Ovary (tissue), 9 donors: Measurements from ENCODE around the gene LSMEM2. TPM values are rescaled to one million over a fixed set of nuclear protein-coding genes. Genes with fewer than 3 reads are reported as not detected.

Experiments used
- DNase-seq, 5 donors: peaks; one replicate each; pipeline ENCODE4 v3.0.0-alpha.2; 2019 to 2020
- H3K27ac ChIP-seq, 2 donors: fragments of 200-600 bp; one replicate each; pipeline versions ENCODE4 v1.5.1 to v1.8.0; 2019 to 2022
- H3K27me3 ChIP-seq: fragments of 200-600 bp; one replicate; pipeline ENCODE4 v1.8.0; 2022
- H3K36me3 ChIP-seq: fragments of 200-600 bp; sonication (generic); one replicate; pipeline ENCODE4 v1.5.1; 2019
- H3K4me1 ChIP-seq: one replicate; pipeline ENCODE4 v1.8.1; 2013; ENCODE audit warnings: mild to moderate bottlenecking, moderate library complexity; ENCODE audit not compliant: insufficient read depth
- H3K4me3 ChIP-seq: fragments of 200-600 bp; sonication (generic); one replicate; pipeline ENCODE4 v1.5.1; 2017
- H3K9me3 ChIP-seq, 2 donors: fragments of 200-600 bp in 1 of 2; sonication (generic) in 1 of 2; one replicate each; pipeline versions ENCODE4 v1.5.1 to v1.8.1; 2013 to 2019; ENCODE audit warnings: mild to moderate bottlenecking in 1 of 2, moderate library complexity in 1 of 2
- CTCF ChIP-seq, 3 donors: fragments of 450-650 bp in 2 of 3; fragments of 200-600 bp in 1 of 3; IDR thresholded peaks; one replicate each; pipeline versions ENCODE4 v1.5.1 to v1.8.0; 2016 to 2022; ENCODE audit warnings: antibody characterized with exemption in 3 of 3, mild to moderate bottlenecking in 1 of 3
- EP300 ChIP-seq: sonication (generic); formaldehyde crosslinking; IDR thresholded peaks from one replicate; pipeline ENCODE4 v1.6.1; 2017; ENCODE audit warnings: antibody characterized with exemption
- POLR2A ChIP-seq: fragments of 450-650 bp; IDR thresholded peaks from one replicate; pipeline ENCODE4 v1.6.1; 2017; ENCODE audit warnings: antibody characterized with exemption, mild to moderate bottlenecking, moderate library complexity
- WGBS, 3 donors: extraction: QIAGEN DNeasy Blood & Tissue Kit in 1 of 3; methylation state at CpG; one replicate each; pipeline versions ENCODE4 v1.1.5 to v1.1.7; 2013 to 2017; 5-methylcytosine and 5-hydroxymethylcytosine counted together
- intact Hi-C, 4 donors: fragments of 100-400 bp; cut with DNase I; formaldehyde crosslinking; loops; one replicate each; pipeline versions ENCODE4 v1.11.0 to v1.15.1; 2022 to 2023
- polyA plus RNA-seq, 2 donors: library from polyadenylated mRNA; stranded (reverse); fragments of 200-250 nt in 1 of 2; fragments of 350-450 nt in 1 of 2; fragmentation: Illumina TruSeq in 1 of 2; extraction: RNeasy Lipid Tissue Mini Kit (QIAGEN cat#74804) in 1 of 2; gene quantifications; one replicate each; pipeline ENCODE4 v1.2.3, GENCODE V29; 2013 to 2014
- total RNA-seq, 7 donors: library from RNA; depleted of rRNA in 2 of 7; stranded (reverse); fragments of >200 nt in 2 of 7; fragmentation: NEBNext Ultra II Directional in 3 of 7; extraction: Animal tissue kit (Norgen Biotek cat#: 25700) in 3 of 7; gene quantifications; one replicate each; pipeline versions ENCODE4 v1.1.0 to v1.2.4, GENCODE V29; 2016 to 2023
- donor health status: DM: no; HTN: no; CAD: no; lungs with moderate emphysema.
- donor health status: DM: no; HTN: no; CAD: no.
- donor health status: Bipolar disorder and iron deficiency.
- donor health status: DM: yes; HTN: yes; CAD: no.
- donor health status: DM: no; HTN: no; CAD: no.
- donor health status: DM: yes; HTN: yes; CAD: no.

Gene LSMEM2
- total and polyA plus RNA-seq, 9 donors, result 0.42 to 1.4 (median 0.76) TPM; not detected in 2

GRCh38 chr3:50266017-50266416 is 12.9 kb upstream of the LSMEM2 start:
- Histone ChIP-seq H3K36me3 (no peaks in the 10 kb centered on the region), H3K4me1 (peaks cover 53% of the 10 kb centered on the region), H3K9me3 (no peaks in the 10 kb centered on the region), H3K27me3 (no peaks in the 10 kb centered on the region), H3K4me3 (no peak overlapping the region), H3K27ac (peak overlapping the region; percentile 62 to 99)
- WGBS, 3 donors, result 72 to 75% (median 74%) methylated on average over 6 of the region's 6 CpGs
- TF ChIP-seq CTCF (IDR thresholded peaks at IDR 0.05) (no peak), EP300 (no peak), POLR2A (no peak)
- intact Hi-C loops, result loop anchor here in 1 of 4 donors (10.0 kb wide), 1 partner anchor 59 kb away; the partner anchor contains the start of genes HYAL2 and TUSC2
- DNase-seq, result peak in 3 of 5 donors; percentile 41 to 54 (median 43)

GRCh38 chr3:50266836-50267235 is 12.1 kb upstream of the LSMEM2 start:
- 47 to 59% (median 52%) methylated on average over 6 to 7 of the region's 7 CpGs for WGBS, 3 donors
- TF ChIP-seq CTCF (IDR thresholded peaks at IDR 0.05), result no peak
- no peak for TF ChIP-seq POLR2A
- TF ChIP-seq EP300, result no peak
- no peaks in the 10 kb centered on the region for H3K36me3 ChIP-seq
- peak overlapping the region; percentile 62 to 99 for H3K27ac ChIP-seq
- H3K9me3 ChIP-seq, result no peaks in the 10 kb centered on the region
- H3K4me1 ChIP-seq, result peaks cover 48% of the 10 kb centered on the region
- H3K4me3 ChIP-seq, result peak overlapping the region; percentile 42
- no peaks in the 10 kb centered on the region for H3K27me3 ChIP-seq
- DNase-seq, result peak in 2 of 5 donors; percentile 34 to 53
- intact Hi-C loops, result loop anchor here in 1 of 4 donors (10.0 kb wide), 1 partner anchor 58 kb away; the partner anchor contains the start of genes HYAL2 and TUSC2

DNA sequence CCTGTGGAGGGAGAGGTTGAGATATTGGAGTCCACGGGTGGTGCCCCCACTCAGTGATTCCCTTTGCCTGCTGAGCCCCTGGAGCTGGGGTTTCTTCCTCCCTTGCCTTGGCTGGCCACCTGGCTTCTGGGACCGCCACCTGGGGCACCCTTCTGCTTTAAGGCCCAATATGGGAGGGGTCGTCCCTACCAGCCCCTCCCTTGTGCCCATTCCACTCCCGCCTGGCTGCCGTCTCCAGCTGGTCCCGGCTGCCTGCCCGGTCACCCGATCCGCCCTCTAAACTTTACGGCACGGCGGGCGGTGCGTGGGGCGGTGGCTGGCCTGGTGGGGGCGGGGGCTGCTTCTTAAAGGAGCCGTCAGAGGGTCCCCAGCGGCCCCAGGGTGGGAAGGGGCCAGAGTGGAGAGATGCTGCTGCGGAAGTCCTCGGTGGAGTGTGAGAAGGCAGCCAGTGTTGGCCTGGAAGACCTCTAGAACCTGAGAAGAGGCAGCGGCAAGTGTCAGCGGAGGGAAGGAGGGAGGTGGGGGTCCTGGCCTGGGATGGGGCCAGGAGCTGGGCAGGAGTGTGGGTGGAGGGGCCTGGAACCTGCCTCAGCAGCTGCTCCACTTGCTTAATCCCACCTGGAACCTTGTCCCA is 11.5 kb upstream of the LSMEM2 start:
- H3K4me1 ChIP-seq, result peaks cover 48% of the 10 kb centered on the region
- intact Hi-C loops, result loop anchor here in 1 of 4 donors (10.0 kb wide), 1 partner anchor 57 kb away; the partner anchor contains the start of genes HYAL2 and TUSC2

DNA sequence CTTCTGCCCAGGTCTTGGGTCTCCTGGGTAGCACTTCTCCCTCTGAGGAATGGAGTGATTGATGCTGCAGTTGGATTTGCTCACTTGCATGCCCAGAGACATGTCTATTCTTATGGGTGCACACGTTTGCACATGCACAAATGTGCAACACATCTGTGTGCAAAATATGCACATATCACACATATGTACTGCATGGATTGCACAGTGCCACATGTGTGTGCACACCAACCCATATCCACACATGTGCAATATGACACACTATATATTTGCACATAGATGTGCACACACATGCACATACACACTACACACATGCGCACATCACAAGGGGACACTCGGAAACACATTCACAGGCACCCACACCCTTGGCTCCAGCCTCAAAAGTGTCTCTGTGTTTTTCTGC is 10.6 kb upstream of the LSMEM2 start:
- DNase-seq, result no peak
- Histone ChIP-seq H3K36me3 (no peaks in the 10 kb centered on the region), H3K4me1 (peaks cover 47% of the 10 kb centered on the region), H3K9me3 (no peaks in the 10 kb centered on the region), H3K4me3 (peak overlapping the region; percentile 24), H3K27ac (peak overlapping the region in 1 of 2 donors; percentile 99), H3K27me3 (no peaks in the 10 kb centered on the region)
- no peak for TF ChIP-seq EP300
- TF ChIP-seq POLR2A, result no peak
- WGBS, 3 donors, result 27 to 34% (median 34%) methylated on average over 3 of the region's 3 CpGs
- intact Hi-C loops, result loop anchor here in 1 of 4 donors (10.0 kb wide), 1 partner anchor 57 kb away; the partner anchor contains the start of genes HYAL2 and TUSC2

More for the DNA sequence above, 11.5 kb upstream of the LSMEM2 start:
- peak overlapping the region; percentile 62 to 99 for H3K27ac ChIP-seq
- H3K27me3 ChIP-seq, result no peaks in the 10 kb centered on the region
- peak overlapping the region; percentile 42 for H3K4me3 ChIP-seq
- DNase-seq, result peak; percentile 71 to 85 (median 78)
- no peaks in the 10 kb centered on the region for H3K36me3 ChIP-seq
- H3K9me3 ChIP-seq, result no peaks in the 10 kb centered on the region
- no peak for TF ChIP-seq CTCF (IDR thresholded peaks at IDR 0.05)
- no peak for TF ChIP-seq POLR2A
- TF ChIP-seq EP300, result no peak
- WGBS, 3 donors, result 4 to 10% (median 5%) methylated on average over 15 to 22 of the region's 22 CpGs
